Mesendoderm (in vitro differentiated cells): ENCODE data around the gene METTL21A.
"Not testable (repeated sequence)": the region's sequence is repeated elsewhere in the genome, so short reads cannot be mapped to it uniquely, and the experiment has no call there.

Source experiments
- DNase-seq: peaks from one replicate; pipeline ENCODE4 v3.0.0; 2013
- H2AK5ac ChIP-seq: 2 replicates; pipeline ENCODE4 v1.6.1; 2013; ENCODE audit warnings: low read length, inconsistent platforms
- H2BK120ac ChIP-seq: 2 replicates; pipeline ENCODE4 v1.6.1; 2013; ENCODE audit warnings: low read depth, mild to moderate bottlenecking, low read length, moderate library complexity, mixed read lengths
- H2BK15ac ChIP-seq: replicated peaks from 2 replicates; pipeline ENCODE4 v1.6.1; 2013; ENCODE audit warnings: low read depth, mild to moderate bottlenecking, moderate library complexity
- H2BK5ac ChIP-seq: 2 replicates; pipeline ENCODE4 v1.6.1; 2013; ENCODE audit warnings: low read length, inconsistent platforms
- H3K18ac ChIP-seq: 2 replicates; pipeline ENCODE4 v1.6.1; 2013; ENCODE audit warnings: mild to moderate bottlenecking, low read length, mixed read lengths
- H3K23ac ChIP-seq: one replicate; pipeline ENCODE4 v1.6.1; 2013; ENCODE audit warnings: low read length
- H3K27ac ChIP-seq: 2 replicates; pipeline ENCODE4 v1.5.1; 2013; ENCODE audit warnings: low read depth, mild to moderate bottlenecking, inconsistent platforms, low read length, moderate library complexity
- H3K27me3 ChIP-seq: 2 replicates; pipeline ENCODE4 v1.6.1; 2013; ENCODE audit warnings: low read length, control low read depth, mild to moderate bottlenecking, inconsistent platforms; ENCODE audit not compliant: insufficient read depth, poor library complexity
- H3K36me3 ChIP-seq: 2 replicates; pipeline ENCODE4 v1.6.1; 2013; ENCODE audit warnings: low read length, inconsistent platforms; ENCODE audit not compliant: control insufficient read depth, insufficient read depth
- H3K4ac ChIP-seq: one replicate; pipeline ENCODE4 v1.6.1; 2013; ENCODE audit warnings: low read depth, mild to moderate bottlenecking, low read length, moderate library complexity
- H3K4me1 ChIP-seq: 2 replicates; pipeline ENCODE4 v1.6.1; 2013; ENCODE audit warnings: low read depth, low read length, inconsistent platforms; ENCODE audit not compliant: control insufficient read depth
- H3K4me2 ChIP-seq: 2 replicates; pipeline ENCODE4 v1.6.1; 2013; ENCODE audit warnings: low read length
- H3K4me3 ChIP-seq: 2 replicates; pipeline ENCODE4 v1.5.1; 2013; ENCODE audit warnings: mild to moderate bottlenecking, low read length
- H3K56ac ChIP-seq: one replicate; pipeline ENCODE4 v1.6.1; 2013; ENCODE audit warnings: low read length
- H3K79me1 ChIP-seq: 2 replicates; pipeline ENCODE4 v1.6.1; 2013; ENCODE audit warnings: low read length, inconsistent platforms
- H3K79me2 ChIP-seq: 2 replicates; pipeline ENCODE4 v1.6.1; 2013; ENCODE audit warnings: mild to moderate bottlenecking, low read length; ENCODE audit not compliant: control insufficient read depth, insufficient read depth
- H3K9ac ChIP-seq: 2 replicates; pipeline ENCODE4 v1.6.1; 2013; ENCODE audit warnings: low read length, inconsistent platforms
- H4K5ac ChIP-seq: one replicate; pipeline ENCODE4 v1.6.1; 2013; ENCODE audit warnings: low read length
- H4K8ac ChIP-seq: one replicate; pipeline ENCODE4 v1.6.1; 2013; ENCODE audit warnings: low read depth, mild to moderate bottlenecking, control low read depth, low read length, moderate library complexity
- WGBS: extraction: QIAGEN DNeasy Blood & Tissue Kit; methylation state at CpG from one replicate; pipeline ENCODE4 v1.1.7; 2013; ENCODE audit warnings: low lambda C conversion rate, missing lambda C conversion rate; ENCODE audit not compliant: insufficient coverage; ENCODE audit errors: extremely low coverage; 5-methylcytosine and 5-hydroxymethylcytosine counted together

The METTL21A gene

DNA sequence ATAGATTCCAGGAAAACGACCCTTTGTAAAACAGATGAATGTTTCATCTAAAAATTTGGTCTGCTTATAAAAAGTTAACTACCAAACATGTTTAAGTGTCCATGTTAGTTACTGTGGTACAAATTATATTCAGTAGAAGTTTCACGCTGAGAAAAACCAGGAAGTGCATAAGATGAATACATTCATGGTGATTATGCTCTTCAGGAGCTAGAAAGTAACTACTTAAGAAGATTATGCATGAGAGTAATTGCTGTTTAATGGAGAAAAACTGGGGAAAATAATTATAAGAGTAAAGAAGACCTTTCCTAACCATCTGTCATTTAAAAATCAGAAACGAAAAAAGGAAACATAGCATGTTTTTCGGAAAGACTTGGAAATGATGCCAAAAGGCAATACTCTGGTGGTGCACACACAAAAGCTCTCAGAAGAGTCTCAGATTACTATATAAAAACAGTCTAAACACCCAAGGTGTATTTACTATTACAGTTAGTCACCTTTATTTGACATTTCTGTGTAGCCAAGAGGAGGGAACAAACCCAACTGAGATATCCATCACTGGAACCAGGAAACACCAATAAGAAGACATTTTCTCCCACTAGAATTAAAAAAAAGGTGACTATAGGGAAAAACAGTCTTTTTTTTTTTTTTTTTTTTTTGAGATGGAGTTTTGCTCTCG lies 38.8 kb upstream of the METTL21A start:
- no peaks in the 10 kb centered on the region for H3K27me3 ChIP-seq
- no CpG with 5 or more reads among the region's 5 CpGs for WGBS

DNA sequence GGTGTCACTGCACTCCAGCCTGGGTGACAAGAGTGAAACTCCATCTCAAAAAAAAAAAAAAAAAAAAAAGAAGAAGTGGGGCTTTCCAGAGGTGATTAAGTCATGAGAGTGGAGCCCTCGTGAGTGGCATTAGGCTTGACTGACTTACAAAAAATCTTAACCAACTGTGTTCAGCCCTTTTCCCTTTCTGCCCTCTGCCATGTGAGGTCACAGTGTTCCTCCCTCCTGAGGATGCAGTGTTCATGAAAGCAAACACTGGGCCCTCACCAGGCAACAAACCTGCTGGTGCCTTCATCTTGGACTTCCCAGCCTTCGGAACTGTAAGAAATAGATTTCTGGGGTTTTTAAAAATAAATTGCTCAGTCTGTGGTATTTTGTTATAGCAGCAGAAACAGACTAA lies 37.0 kb upstream of the METTL21A start:
- Histone ChIP-seq H3K4me1 (no peaks in the 10 kb centered on the region), H3K4ac (no peak overlapping the region), H4K5ac (no peak overlapping the region), H3K79me1 (no peaks in the 10 kb centered on the region), H3K18ac (no peak overlapping the region), H3K4me3 (no peak overlapping the region), H4K8ac (no peak overlapping the region), H3K4me2 (no peak overlapping the region), H3K79me2 (no peaks in the 10 kb centered on the region), H3K9ac (no peak overlapping the region), H2AK5ac (no peak overlapping the region), H3K56ac (no peak overlapping the region), H3K23ac (no peak overlapping the region), H3K27ac (no peak overlapping the region), H3K36me3 (no peaks in the 10 kb centered on the region), H2BK120ac (no peak overlapping the region), H2BK5ac (no peak overlapping the region), H2BK15ac (no peak overlapping the region), H3K27me3 (no peaks in the 10 kb centered on the region)
- no peak for DNase-seq
- WGBS: no CpG with 5 or more reads among the region's 2 CpGs

More for the DNA sequence above, 38.8 kb upstream of the METTL21A start:
- Histone ChIP-seq H3K79me1 (no peaks in the 10 kb centered on the region), H3K18ac (no peak overlapping the region), H3K27ac (no peak overlapping the region), H3K4me3 (no peak overlapping the region), H3K36me3 (no peaks in the 10 kb centered on the region), H4K5ac (no peak overlapping the region), H3K79me2 (no peaks in the 10 kb centered on the region), H3K56ac (no peak overlapping the region), H2BK15ac (no peak overlapping the region), H4K8ac (no peak overlapping the region), H2BK120ac (no peak overlapping the region), H3K4me2 (no peak overlapping the region), H2AK5ac (no peak overlapping the region), H3K4me1 (no peaks in the 10 kb centered on the region), H3K9ac (no peak overlapping the region), H3K4ac (no peak overlapping the region), H2BK5ac (no peak overlapping the region), H3K23ac (no peak overlapping the region)
- no peak for DNase-seq

DNA sequence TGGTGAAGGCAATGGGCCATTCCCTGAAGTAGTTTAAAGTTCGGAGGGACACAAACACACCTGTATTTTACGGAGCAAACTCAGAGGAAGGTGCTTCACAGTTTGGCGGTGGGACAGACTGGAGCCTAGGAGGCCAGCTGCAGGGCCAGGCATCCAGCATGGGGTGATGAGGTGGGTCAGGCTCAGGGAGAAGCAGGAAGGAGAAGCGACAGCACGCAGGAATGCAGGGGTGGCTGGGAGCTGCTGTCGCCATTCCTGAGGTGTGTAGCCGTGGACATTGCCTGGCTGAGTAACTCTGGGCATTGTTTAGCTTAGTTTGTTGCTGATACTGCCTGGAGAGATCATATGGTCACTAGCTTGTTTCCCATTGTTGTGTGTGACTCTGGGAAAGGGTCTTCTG lies 35.8 kb upstream of the METTL21A start:
- H2BK15ac ChIP-seq: no peak overlapping the region
- no peaks in the 10 kb centered on the region for H3K79me2 ChIP-seq
- no peaks in the 10 kb centered on the region for H3K4me1 ChIP-seq
- H4K8ac ChIP-seq: no peak overlapping the region
- peak; percentile 58 for DNase-seq
- no peaks in the 10 kb centered on the region for H3K36me3 ChIP-seq
- no CpG with 5 or more reads among the region's 7 CpGs for WGBS
- H2BK120ac ChIP-seq: no peak overlapping the region
- H3K27me3 ChIP-seq: no peaks in the 10 kb centered on the region
- H2BK5ac ChIP-seq: no peak overlapping the region
- H3K9ac ChIP-seq: no peak overlapping the region
- H3K4ac ChIP-seq: no peak overlapping the region
- no peak overlapping the region for H2AK5ac ChIP-seq
- H4K5ac ChIP-seq: no peak overlapping the region
- H3K56ac ChIP-seq: no peak overlapping the region
- no peak overlapping the region for H3K4me3 ChIP-seq
- no peak overlapping the region for H3K23ac ChIP-seq
- H3K27ac ChIP-seq: no peak overlapping the region
- H3K4me2 ChIP-seq: no peak overlapping the region
- H3K18ac ChIP-seq: no peak overlapping the region
- no peaks in the 10 kb centered on the region for H3K79me1 ChIP-seq

DNA sequence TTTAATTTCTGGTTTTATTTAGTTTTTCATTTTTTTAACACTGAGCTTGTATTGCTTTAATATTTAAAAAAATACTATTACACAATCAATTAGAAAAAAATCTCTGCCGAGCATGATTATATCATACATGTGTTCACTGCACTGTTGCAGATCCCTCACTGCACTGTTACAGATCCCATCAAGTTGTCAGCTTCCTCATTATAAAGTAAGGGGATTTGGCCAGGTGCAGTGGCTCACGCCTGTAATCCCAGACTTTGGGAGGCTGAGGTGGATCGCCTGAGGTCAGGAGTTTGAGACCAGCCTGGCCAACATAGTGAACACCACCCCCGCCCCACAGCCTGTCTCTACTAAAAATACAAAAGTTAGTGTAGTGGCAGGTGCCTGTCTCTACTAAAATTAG lies 33.0 kb upstream of the METTL21A start:
- Histone ChIP-seq H2BK15ac (no peak overlapping the region), H3K56ac (no peak overlapping the region), H2BK5ac (no peak overlapping the region), H3K23ac (no peak overlapping the region), H3K4me1 (no peaks in the 10 kb centered on the region), H2BK120ac (no peak overlapping the region), H3K9ac (no peak overlapping the region), H3K79me1 (no peaks in the 10 kb centered on the region), H3K4me3 (no peak overlapping the region), H4K5ac (no peak overlapping the region), H3K4me2 (no peak overlapping the region), H3K18ac (no peak overlapping the region), H3K27ac (no peak overlapping the region), H3K79me2 (no peaks in the 10 kb centered on the region), H3K4ac (no peak overlapping the region), H2AK5ac (no peak overlapping the region), H3K27me3 (no peaks in the 10 kb centered on the region), H4K8ac (no peak overlapping the region), H3K36me3 (no peaks in the 10 kb centered on the region)
- WGBS: no CpG with 5 or more reads among the region's 4 CpGs
- no peak for DNase-seq

DNA sequence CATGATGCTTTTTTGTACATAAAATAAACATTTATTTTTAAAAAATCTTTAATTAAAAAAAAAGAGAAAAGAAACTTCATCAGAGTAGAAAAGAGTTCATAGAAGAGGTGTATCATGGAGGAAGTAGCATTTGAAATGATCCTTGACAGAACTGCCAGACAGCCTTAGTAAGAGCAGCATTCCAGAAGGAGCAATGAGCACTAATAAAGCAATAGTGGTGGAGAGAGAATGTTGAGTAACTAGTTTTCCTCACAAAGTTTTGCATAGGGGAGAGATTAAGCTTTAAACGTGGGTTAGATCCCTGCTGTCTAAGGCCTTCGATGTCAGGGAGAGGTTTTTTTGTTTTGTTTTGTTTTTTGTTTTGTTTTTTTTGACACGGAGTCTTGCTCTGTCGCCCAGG lies 29.8 kb upstream of the METTL21A start:
- no peak overlapping the region for H2BK5ac ChIP-seq
- H3K79me2 ChIP-seq: no peaks in the 10 kb centered on the region
- WGBS: no CpG with 5 or more reads among the region's 4 CpGs
- H3K56ac ChIP-seq: no peak overlapping the region
- H3K27me3 ChIP-seq: no peaks in the 10 kb centered on the region
- H3K4me1 ChIP-seq: no peaks in the 10 kb centered on the region
- no peak for DNase-seq
- no peak overlapping the region for H2BK120ac ChIP-seq
- no peak overlapping the region for H2AK5ac ChIP-seq
- no peak overlapping the region for H3K18ac ChIP-seq
- H2BK15ac ChIP-seq: no peak overlapping the region
- no peak overlapping the region for H3K4me3 ChIP-seq
- no peak overlapping the region for H3K4ac ChIP-seq
- H4K5ac ChIP-seq: no peak overlapping the region
- no peak overlapping the region for H3K4me2 ChIP-seq
- H3K36me3 ChIP-seq: no peaks in the 10 kb centered on the region
- no peak overlapping the region for H3K9ac ChIP-seq
- H3K79me1 ChIP-seq: no peaks in the 10 kb centered on the region
- no peak overlapping the region for H3K27ac ChIP-seq
- no peak overlapping the region for H4K8ac ChIP-seq
- no peak overlapping the region for H3K23ac ChIP-seq

DNA sequence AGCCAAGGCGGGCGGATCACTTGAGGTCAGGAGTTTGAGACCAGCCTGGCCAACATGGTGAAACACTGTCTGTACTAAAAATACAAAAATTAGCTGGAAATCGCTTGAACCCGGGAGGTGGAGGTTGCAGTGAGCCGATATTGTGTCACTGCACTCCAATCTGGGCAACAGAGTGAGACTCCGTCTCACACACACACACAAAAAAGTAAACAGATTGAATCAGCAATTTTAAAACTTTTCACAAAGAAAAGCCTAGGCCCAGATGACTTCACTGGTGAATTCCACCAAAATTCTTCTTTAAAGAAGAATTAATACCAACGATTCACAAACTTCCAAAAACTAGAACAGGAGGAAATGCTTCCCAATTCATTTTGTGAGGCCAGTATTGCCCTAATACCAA lies 21.4 kb upstream of the METTL21A start:
- H3K36me3 ChIP-seq, H4K8ac ChIP-seq, H3K23ac ChIP-seq, H2BK5ac ChIP-seq, H3K79me1 ChIP-seq, H3K27me3 ChIP-seq, H3K56ac ChIP-seq, H3K4ac ChIP-seq, H2AK5ac ChIP-seq, H3K4me3 ChIP-seq, H3K79me2 ChIP-seq, H2BK120ac ChIP-seq, H3K27ac ChIP-seq, H2BK15ac ChIP-seq, H3K4me1 ChIP-seq, H3K9ac ChIP-seq, H3K4me2 ChIP-seq, DNase-seq, H4K5ac ChIP-seq: not testable (repeated sequence)
- WGBS: no CpG with 5 or more reads among the region's 7 CpGs
- peak overlapping the region; percentile 28 for H3K18ac ChIP-seq
